ENCODE results near the gene TBC1D20.

DNA sequence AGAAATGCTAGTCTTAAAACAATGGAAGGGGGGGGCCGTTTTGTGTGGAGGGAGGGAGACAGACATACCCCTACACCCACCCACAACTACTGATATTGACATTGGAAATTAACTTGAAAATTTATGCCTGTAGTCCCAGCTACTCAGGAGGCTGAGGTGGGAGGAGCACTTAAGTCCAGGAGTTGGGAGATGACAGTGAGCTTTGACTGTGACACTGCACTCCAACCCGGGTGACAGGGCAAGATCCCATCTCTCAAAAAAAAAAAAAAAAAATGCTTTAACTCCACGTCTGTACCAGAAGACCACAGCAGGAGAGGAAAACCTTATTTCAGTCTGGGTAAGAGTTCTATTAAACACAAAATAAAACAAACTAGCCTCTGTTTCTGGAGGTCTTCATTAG lies 2.2 kb downstream of the TBC1D20 start:
- TF ChIP-seq, protein P1, sequence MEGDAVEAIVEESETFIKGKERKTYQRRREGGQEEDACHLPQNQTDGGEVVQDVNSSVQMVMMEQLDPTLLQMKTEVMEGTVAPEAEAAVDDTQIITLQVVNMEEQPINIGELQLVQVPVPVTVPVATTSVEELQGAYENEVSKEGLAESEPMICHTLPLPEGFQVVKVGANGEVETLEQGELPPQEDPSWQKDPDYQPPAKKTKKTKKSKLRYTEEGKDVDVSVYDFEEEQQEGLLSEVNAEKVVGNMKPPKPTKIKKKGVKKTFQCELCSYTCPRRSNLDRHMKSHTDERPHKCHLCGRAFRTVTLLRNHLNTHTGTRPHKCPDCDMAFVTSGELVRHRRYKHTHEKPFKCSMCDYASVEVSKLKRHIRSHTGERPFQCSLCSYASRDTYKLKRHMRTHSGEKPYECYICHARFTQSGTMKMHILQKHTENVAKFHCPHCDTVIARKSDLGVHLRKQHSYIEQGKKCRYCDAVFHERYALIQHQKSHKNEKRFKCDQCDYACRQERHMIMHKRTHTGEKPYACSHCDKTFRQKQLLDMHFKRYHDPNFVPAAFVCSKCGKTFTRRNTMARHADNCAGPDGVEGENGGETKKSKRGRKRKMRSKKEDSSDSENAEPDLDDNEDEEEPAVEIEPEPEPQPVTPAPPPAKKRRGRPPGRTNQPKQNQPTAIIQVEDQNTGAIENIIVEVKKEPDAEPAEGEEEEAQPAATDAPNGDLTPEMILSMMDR (IDR thresholded peaks at IDR 0.05; ENCODE audit: low read depth, low read length): no peak
- TF ChIP-seq POLR2A (IDR thresholded peaks at IDR 0.05; ENCODE audit: extremely low read depth, insufficient read length) (no peak), MAX (IDR thresholded peaks at IDR 0.05; ENCODE audit: low read depth, low read length) (no peak), MYC (IDR thresholded peaks at IDR 0.05; ENCODE audit: low read depth, low read length) (no peak)
